GM19043 (cell line): ENCODE measurements around the gene DMRTA1.
"Not testable (repeated sequence)": the region's sequence is repeated elsewhere in the genome, so short reads cannot be mapped to it uniquely, and the experiment has no call there.

Source experiments
- ATAC-seq: cut with Tn5 transposase; IDR thresholded peaks from one replicate; pipeline ENCODE4 v1.9.1; 2021; ENCODE audit warnings: low read depth; ENCODE audit not compliant: unreplicated experiment

Gene DMRTA1

DNA sequence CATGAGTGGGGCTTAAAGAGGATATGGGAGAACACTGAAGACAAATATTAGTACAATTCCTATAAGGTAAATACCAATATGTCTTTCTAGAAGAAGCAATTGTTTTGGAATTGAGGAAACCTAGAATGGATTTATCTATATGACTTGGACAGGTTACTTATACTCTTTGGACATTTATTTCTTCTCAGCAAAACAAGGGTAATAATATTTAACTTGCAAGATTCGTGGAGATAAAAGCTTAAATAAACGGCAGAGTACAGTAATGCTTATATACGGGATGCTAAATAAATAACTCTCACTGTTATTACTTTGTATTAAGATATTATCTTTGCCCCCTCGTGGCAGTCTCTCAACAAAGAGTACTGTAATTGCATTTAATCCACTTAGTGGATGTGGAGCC, 8.6 kb downstream of the DMRTA1 start:
- ATAC-seq: no peak

- ATAC-seq: no peak
Observed at GRCh38 chr9:22457448-22457847, 10.8 kb downstream of the DMRTA1 start.

DNA sequence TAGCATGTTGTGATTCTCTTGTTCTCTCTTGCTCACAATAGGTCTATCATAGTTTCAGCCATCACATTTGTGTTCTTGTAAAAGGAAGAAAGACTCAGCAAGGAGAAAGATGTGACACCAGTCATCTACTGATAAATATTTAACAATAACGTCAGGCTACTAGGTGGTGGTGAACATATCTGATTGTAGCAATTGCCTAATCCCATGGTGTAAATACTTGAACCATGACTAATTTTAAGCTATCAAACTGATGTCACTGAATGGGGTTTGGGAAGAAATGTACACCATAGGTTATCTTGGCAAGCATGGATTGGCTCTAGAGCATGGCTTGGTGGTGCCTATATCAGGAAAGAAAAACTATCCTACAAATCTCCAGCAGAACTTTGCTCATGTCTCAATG, 16.6 kb downstream of the DMRTA1 start:
- ATAC-seq: no peak

DNA sequence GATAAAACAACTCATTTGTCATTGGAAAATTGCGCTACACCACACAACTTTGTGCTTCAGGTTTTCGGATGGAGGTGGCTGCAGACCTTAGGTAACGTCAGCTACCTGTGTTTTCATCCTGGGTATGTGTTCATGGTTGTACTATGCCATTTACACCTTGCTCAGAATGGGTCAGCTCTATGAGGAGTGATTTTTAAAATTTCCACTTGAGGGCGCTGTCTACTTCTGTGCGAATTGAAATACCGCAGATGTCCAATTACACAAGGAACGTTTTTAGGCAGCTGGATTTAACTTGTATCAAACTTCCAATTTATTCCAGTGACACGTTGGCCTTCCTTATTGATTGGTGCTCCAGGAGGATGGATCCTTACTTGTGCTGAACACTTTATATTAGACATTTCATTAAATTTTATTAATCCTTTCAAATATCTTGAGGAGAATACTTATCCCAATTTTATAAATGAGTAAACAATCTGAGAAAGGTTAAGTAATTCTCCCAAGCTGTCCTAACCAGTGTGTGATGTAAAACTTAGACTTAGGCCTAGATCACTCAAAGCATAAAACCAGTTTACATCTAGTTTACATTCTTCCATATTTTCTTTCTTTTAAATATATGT, 23.4 kb downstream of the DMRTA1 start:
- no peak for ATAC-seq

GRCh38 chr9:22481566-22481965, 34.9 kb downstream of the DMRTA1 start:
- no peak for ATAC-seq

- ATAC-seq: no peak
Observed at GRCh38 chr9:22483528-22484070, 37.0 kb downstream of the DMRTA1 start.

- ATAC-seq: not testable (repeated sequence)
Observed at GRCh38 chr9:22496197-22496596, 49.6 kb downstream of the DMRTA1 start.
